Measurements from ENCODE around the gene MCRIP2. TPM values are rescaled to one million over a fixed set of nuclear protein-coding genes. Genes with fewer than 3 reads are reported as not detected.
A peak's percentile ranks its signal among the peaks of the same experiment; 100 is the strongest.

Gene MCRIP2
- total and polyA plus RNA-seq, 4 donors = 16.3 to 97.3 (median 61.4) TPM

GRCh38 chr16:660132-660458 is 18.5 kb downstream of the MCRIP2 start:
- Histone ChIP-seq H3K27me3 (ENCODE audit: control insufficient read depth in 4 of 4, insufficient read depth in 4 of 4, low read length in 3 of 4) (no peaks in the 10 kb centered on the region), H3K27ac (ENCODE audit: low read depth in 1 of 2, low read length in 2 of 2) (peak overlapping the region in 1 of 2 donors; percentile 50), H3K4me3 (ENCODE audit: low read depth in 1 of 3, low read length in 3 of 3) (no peak overlapping the region), H3K9me3 (ENCODE audit: control insufficient read depth in 4 of 4, low read length in 3 of 4) (no peaks in the 10 kb centered on the region), H3K36me3 (ENCODE audit: control insufficient read depth in 4 of 4, insufficient read depth in 3 of 4, low read depth in 1 of 4, low read length in 3 of 4) (peaks cover 0 to 6% (median 1%) of the 10 kb centered on the region in 4 donors), H3K4me1 (ENCODE audit: control insufficient read depth in 4 of 4, insufficient read depth in 4 of 4, low read length in 3 of 4) (peaks cover 10 to 22% (median 15%) of the 10 kb centered on the region in 4 donors), H3K9ac (ENCODE audit: low read depth in 1 of 2, low read length in 2 of 2) (no peak overlapping the region)
- TF ChIP-seq FOXA1 (IDR thresholded peaks at IDR 0.05) (no peak), TAF1 (conservative IDR thresholded peaks at IDR 0.05) (no peak), REST (IDR thresholded peaks at IDR 0.05) (no peak), EGR1 (IDR thresholded peaks at IDR 0.05; ENCODE audit: low read depth in 2 of 2) (no peak)
- no peak for DNase-seq (ENCODE audit: low spot score)
- WGBS = 67% methylated on average over 6 of the region's 6 CpGs

GRCh38 chr16:660459-661183 is 19.0 kb downstream of the MCRIP2 start:
- TF ChIP-seq YY1 (IDR thresholded peaks at IDR 0.05) (no peak), SP1 (IDR thresholded peaks at IDR 0.05) (peak; percentile 38), FOXA2 (IDR thresholded peaks at IDR 0.05) (no peak), CTCF (IDR thresholded peaks at IDR 0.05; ENCODE audit: low read depth, low read length, missing input control) (peak; percentile 43), JUND (IDR thresholded peaks at IDR 0.05) (no peak), RAD21 (IDR thresholded peaks at IDR 0.05) (peak in 1 of 2 donors; percentile 48), GABPA (IDR thresholded peaks at IDR 0.05 in 1 of 2, conservative IDR thresholded peaks at IDR 0.05 in 1 of 2) (peak in 1 of 2 donors; percentile 29)
- Histone ChIP-seq H3K4me3 (ENCODE audit: low read depth in 1 of 3, low read length in 3 of 3) (peak overlapping the region in 1 of 3 donors; percentile 19), H3K27ac (ENCODE audit: low read depth in 1 of 2, low read length in 2 of 2) (peak overlapping the region; percentile 50 to 52), H3K9me3 (ENCODE audit: control insufficient read depth in 4 of 4, low read length in 3 of 4) (no peaks in the 10 kb centered on the region), H3K27me3 (ENCODE audit: control insufficient read depth in 4 of 4, insufficient read depth in 4 of 4, low read length in 3 of 4) (no peaks in the 10 kb centered on the region), H3K4me1 (ENCODE audit: control insufficient read depth in 4 of 4, insufficient read depth in 4 of 4, low read length in 3 of 4) (peaks cover 10 to 22% (median 15%) of the 10 kb centered on the region in 4 donors), H3K9ac (ENCODE audit: low read depth in 1 of 2, low read length in 2 of 2) (no peak overlapping the region), H3K36me3 (ENCODE audit: control insufficient read depth in 4 of 4, insufficient read depth in 3 of 4, low read depth in 1 of 4, low read length in 3 of 4) (peaks cover 0 to 5% (median 0%) of the 10 kb centered on the region in 4 donors)
- peak; percentile 83 for DNase-seq (ENCODE audit: low spot score)
- 29% methylated on average over 39 of the region's 43 CpGs for WGBS

GRCh38 chr16:661184-661821 is 19.7 kb downstream of the MCRIP2 start:
- peak; percentile 35 to 45 for TF ChIP-seq HNF4A (conservative IDR thresholded peaks at IDR 0.05)
- TF ChIP-seq EGR1 (IDR thresholded peaks at IDR 0.05; ENCODE audit: low read depth in 2 of 2) = no peak
- peak; percentile 30 for TF ChIP-seq NR2F2 (IDR thresholded peaks at IDR 0.05)
- WGBS = 44% methylated on average over 35 of the region's 35 CpGs
- no peaks in the 10 kb centered on the region for H3K27me3 ChIP-seq (ENCODE audit: control insufficient read depth in 4 of 4, insufficient read depth in 4 of 4, low read length in 3 of 4)
- peaks cover 0 to 2% (median 0%) of the 10 kb centered on the region in 4 donors for H3K36me3 ChIP-seq (ENCODE audit: control insufficient read depth in 4 of 4, insufficient read depth in 3 of 4, low read depth in 1 of 4, low read length in 3 of 4)
- H3K27ac ChIP-seq (ENCODE audit: low read depth in 1 of 2, low read length in 2 of 2) = peak overlapping the region; percentile 50 to 52
- DNase-seq (ENCODE audit: low spot score) = no peak
- no peak overlapping the region for H3K9ac ChIP-seq (ENCODE audit: low read depth in 1 of 2, low read length in 2 of 2)
- peak overlapping the region in 1 of 3 donors; percentile 19 for H3K4me3 ChIP-seq (ENCODE audit: low read depth in 1 of 3, low read length in 3 of 3)
- peaks cover 10 to 22% (median 15%) of the 10 kb centered on the region in 4 donors for H3K4me1 ChIP-seq (ENCODE audit: control insufficient read depth in 4 of 4, insufficient read depth in 4 of 4, low read length in 3 of 4)
- no peaks in the 10 kb centered on the region for H3K9me3 ChIP-seq (ENCODE audit: control insufficient read depth in 4 of 4, low read length in 3 of 4)
